HL-60/S4 treated with retinoic acid at 250 ng/mL for 4 days and 3 days (cell line): ENCODE measurements around the gene UGT1A7.
"Not testable (repeated sequence)": the region's sequence is repeated elsewhere in the genome, so short reads cannot be mapped to it uniquely, and the experiment has no call there.

Experiments used
- in situ Hi-C: fragments of 300-500 bp; cut with MboI; formaldehyde crosslinking; loops from 2 replicates; pipeline ENCODE4 v1.7.0; 2022; ENCODE audit warnings: low sequenced_read_pairs

UGT1A7 gene

DNA sequence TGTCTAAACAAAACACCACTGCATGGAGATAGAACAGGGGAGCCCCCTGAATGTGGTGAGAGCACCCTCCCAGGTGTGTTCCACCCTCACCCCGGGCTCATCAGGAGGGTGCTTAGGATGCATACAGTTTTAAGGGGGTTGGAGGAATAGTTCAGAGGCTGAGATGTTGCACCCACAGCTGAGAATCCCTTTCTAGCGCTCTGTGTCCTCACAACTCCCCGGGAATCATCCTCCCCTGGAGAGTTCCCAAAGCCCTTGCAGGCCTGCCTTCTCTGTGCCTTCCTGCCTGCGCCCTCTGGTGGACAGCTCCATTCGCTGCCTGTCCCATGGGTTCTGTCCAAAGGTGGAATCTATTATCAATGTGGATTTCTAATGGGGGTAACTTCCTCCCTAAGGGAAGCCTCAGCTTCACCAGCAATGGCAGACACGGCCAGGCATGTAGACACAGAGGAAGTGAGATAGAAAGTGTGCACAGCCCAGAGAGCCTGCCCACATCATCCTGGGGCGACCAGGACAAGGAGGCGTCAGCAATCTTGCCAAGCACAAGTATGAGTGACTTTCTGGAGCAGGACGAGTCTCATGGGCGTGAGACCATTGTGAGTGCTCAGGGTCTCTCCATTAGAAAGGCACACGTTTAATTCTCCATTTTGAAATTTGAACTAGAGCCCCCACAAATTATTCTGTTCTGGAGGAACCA, 29.8 kb downstream of the UGT1A7 start:
- in situ Hi-C loops: no loop called here

DNA sequence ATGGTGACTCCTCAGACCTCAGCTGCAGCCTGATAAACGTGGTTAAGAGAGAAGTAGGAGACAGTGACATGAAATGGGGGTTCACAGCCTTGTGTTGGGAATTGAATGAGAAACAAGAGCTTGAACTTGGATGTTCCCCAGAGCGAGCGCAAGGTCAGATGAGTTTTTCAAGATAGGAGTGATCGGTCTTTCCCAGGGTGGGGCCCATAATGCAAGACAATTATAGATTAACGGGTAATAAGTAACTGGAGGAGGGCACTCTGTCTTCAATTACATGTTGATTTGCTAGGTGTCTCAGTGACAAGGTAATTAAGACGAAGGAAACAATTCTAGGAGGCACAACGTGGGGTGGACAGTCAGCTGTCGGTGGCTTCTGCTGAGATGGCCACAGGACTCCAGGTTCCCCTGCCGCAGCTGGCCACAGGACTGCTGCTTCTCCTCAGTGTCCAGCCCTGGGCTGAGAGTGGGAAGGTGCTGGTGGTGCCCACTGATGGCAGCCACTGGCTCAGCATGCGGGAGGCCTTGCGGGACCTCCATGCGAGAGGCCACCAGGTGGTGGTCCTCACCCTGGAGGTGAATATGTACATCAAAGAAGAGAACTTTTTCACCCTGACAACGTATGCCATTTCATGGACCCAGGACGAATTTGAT, 31.0 kb downstream of the UGT1A7 start, which contains the start of gene UGT1A5:
UGT1A5 (plus strand) TSS at position 297 of the 651 bp plus-strand sequence; CDS start at position 382, 85 bp downstream.
- in situ Hi-C loops: no loop called here

GRCh38 chr2:233713262-233713615, 31.5 kb downstream of the UGT1A7 start:
- in situ Hi-C loops: no loop called here

- in situ Hi-C loops: no loop called here
Measured at GRCh38 chr2:233714121-233714520, 32.4 kb downstream of the UGT1A7 start.

DNA sequence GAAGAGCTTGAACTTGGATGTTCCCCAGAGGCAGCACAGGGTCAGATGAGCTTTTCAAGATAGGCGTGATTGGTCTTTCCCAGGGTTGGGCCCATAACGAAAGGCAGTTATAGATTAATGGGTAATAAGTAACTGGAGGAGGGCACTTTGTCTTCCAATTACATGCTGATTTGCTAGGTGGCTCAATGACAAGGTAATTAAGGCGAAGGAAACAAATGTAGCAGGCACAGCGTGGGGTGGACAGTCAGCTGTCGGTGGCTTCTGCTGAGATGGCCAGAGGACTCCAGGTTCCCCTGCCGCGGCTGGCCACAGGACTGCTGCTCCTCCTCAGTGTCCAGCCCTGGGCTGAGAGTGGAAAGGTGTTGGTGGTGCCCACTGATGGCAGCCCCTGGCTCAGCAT, 36.9 kb downstream of the UGT1A7 start, which contains the start of gene UGT1A4:
UGT1A4 (plus strand) TSS at position 185 of the 400 bp plus-strand sequence; CDS start at position 270, 85 bp downstream.
- in situ Hi-C loops: no loop called here

- in situ Hi-C loops: no loop called here
Measured at GRCh38 chr2:233728723-233729301, 47.1 kb downstream of the UGT1A7 start, which contains the start of gene UGT1A3. UGT1A3 (plus strand) TSS chr2:233729042; CDS start chr2:233729127, 85 bp downstream.

- in situ Hi-C loops: not testable (repeated sequence)
Measured at GRCh38 chr2:233736868-233737653, 55.4 kb downstream of the UGT1A7 start.

- in situ Hi-C loops: no loop called here
Measured at GRCh38 chr2:233740870-233741269, 59.2 kb downstream of the UGT1A7 start.

DNA sequence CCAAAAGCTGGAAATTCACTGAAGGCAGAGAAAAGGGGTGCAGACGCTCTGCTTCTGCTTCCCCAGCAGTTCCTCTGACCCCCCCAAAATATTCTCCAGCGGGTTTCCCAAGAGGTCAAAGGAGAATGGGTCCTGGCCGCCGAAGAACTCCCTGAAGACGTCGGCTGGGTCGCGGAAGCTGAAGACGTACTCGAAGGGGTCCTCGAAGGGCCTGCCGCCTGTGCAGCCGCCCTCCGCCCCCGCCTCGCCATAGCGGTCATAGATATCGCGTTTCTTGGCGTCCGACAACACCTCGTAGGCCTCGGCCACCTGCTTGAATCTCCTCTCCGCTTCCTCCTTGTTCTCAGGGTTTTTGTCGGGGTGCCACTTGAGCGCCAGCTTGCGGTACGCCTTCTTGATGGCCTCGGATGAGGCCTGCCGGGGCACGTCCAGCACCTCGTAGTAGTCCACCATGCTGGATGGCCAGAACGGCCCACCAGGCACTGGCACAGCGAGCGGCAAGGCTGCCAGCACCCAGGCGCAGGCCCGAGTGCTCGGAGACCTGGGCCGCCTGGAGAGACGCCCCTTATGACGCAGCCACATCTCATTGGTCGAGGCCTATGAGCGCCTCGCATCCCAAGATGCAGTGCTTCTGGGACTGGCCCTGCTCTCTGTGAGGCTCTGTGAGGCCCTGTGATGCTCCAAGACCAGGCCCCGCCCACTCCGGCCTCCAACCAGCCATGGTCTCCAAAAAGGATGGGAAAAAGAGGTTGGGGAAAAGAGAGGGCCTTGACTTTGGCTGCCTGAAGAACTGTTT, 62.0 kb downstream of the UGT1A7 start:
- in situ Hi-C loops: no loop called here

- in situ Hi-C loops: no loop called here
Measured at GRCh38 chr2:233745073-233745755, 63.5 kb downstream of the UGT1A7 start.

DNA sequence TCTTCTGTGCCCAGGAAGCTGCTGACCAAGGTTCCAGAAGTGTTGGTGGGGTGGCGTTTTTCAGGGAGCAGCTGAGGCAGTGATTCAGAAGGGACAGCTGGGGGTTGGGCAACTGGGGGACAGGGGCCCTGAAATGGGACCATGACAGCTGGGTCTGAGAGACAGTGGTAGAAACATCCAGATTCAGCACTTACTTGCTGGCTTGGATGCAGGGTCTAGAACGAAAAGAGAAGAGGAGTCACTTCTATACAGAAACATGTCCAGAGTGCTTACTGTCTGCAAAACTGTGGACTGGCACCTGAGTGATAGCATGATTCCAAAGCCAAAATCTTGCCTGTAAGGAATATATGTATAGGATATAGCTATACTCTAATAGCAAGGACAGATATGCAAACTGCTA, 64.1 kb downstream of the UGT1A7 start:
- in situ Hi-C loops: not testable (repeated sequence)

GRCh38 chr2:233746475-233747282, 65.0 kb downstream of the UGT1A7 start:
- in situ Hi-C loops: no loop called here

GRCh38 chr2:233747283-233747544, 65.5 kb downstream of the UGT1A7 start:
- in situ Hi-C loops: no loop called here

GRCh38 chr2:233750689-233751088, 69.0 kb downstream of the UGT1A7 start:
- in situ Hi-C loops: not testable (repeated sequence)

GRCh38 chr2:233751212-233752009, 69.7 kb downstream of the UGT1A7 start:
- in situ Hi-C loops: not testable (repeated sequence)

GRCh38 chr2:233754872-233755611, 73.3 kb downstream of the UGT1A7 start:
- in situ Hi-C loops: no loop called here

- in situ Hi-C loops: no loop called here
Measured at GRCh38 chr2:233756429-233757081, 74.9 kb downstream of the UGT1A7 start.
